GM12891 (cell line): Measurements from ENCODE around the gene TMEM267.

Source experiments
- POLR2A ChIP-seq: IDR thresholded peaks from 2 replicates; pipeline ENCODE4 v1.6.1; 2011; ENCODE audit warnings: low read depth, low read length, control low read depth
- POLR2AphosphoS5 ChIP-seq: IDR thresholded peaks from 2 replicates; pipeline ENCODE4 v1.6.1; 2011; ENCODE audit warnings: low read depth, low read length, control low read depth

GRCh38 chr5:43514025-43514424, 30.4 kb upstream of the TMEM267 start:
- TF ChIP-seq POLR2A, result no peak
- no peak for TF ChIP-seq POLR2AphosphoS5
